Uterus (tissue), 4 donors: ENCODE data around the gene ANKRD33B. TPM values are rescaled to one million over a fixed set of nuclear protein-coding genes. Genes with fewer than 3 reads are reported as not detected.

Source experiments
- DNase-seq, 2 donors: peaks; one replicate each; pipeline ENCODE4 v3.0.0-alpha.2; 2019 to 2020
- H3K27ac ChIP-seq, 2 donors: fragments of 200-600 bp; sonication (generic); 1 replicate in 1 of 2; 2 replicates in 1 of 2; pipeline ENCODE4 v1.5.1; 2016 to 2018
- H3K27me3 ChIP-seq, 2 donors: fragments of 200-600 bp; sonication (generic); one replicate each; pipeline ENCODE4 v1.5.1; 2018 to 2019; ENCODE audit warnings: control low read depth in 1 of 2
- H3K36me3 ChIP-seq, 2 donors: fragments of 200-600 bp; sonication (generic); one replicate each; pipeline ENCODE4 v1.5.1; 2019; ENCODE audit warnings: control low read depth in 1 of 2
- H3K4me1 ChIP-seq, 2 donors: fragments of 200-600 bp; sonication (generic); one replicate each; pipeline ENCODE4 v1.5.1; 2018 to 2019; ENCODE audit warnings: control low read depth in 1 of 2
- H3K4me3 ChIP-seq, 2 donors: fragments of 200-600 bp; sonication (generic); 1 replicate in 1 of 2; 2 replicates in 1 of 2; pipeline ENCODE4 v1.5.1; 2018 to 2019; ENCODE audit warnings: mild to moderate bottlenecking in 1 of 2
- H3K9me3 ChIP-seq, 2 donors: fragments of 200-600 bp; sonication (generic); one replicate each; pipeline ENCODE4 v1.5.1; 2019; ENCODE audit warnings: control low read depth in 1 of 2
- POLR2A ChIP-seq, 2 donors: fragments of 450-650 bp; IDR thresholded peaks; one replicate each; pipeline ENCODE4 v1.6.1; 2016; ENCODE audit warnings: antibody characterized with exemption in 2 of 2, mild to moderate bottlenecking in 1 of 2, moderate library complexity in 1 of 2
- intact Hi-C: fragments of 100-400 bp; cut with DNase I; formaldehyde crosslinking; loops from one replicate; pipeline ENCODE4 v1.15.1; 2023; ENCODE audit warnings: low total_unique reads
- total RNA-seq, 4 donors: library from RNA; depleted of rRNA in 3 of 4; stranded (reverse); fragments of >200 nt in 3 of 4; gene quantifications; one replicate each; pipeline versions ENCODE4 v1.1.0 to v1.2.4, GENCODE V29; 2014 to 2023
- TF ChIP-seq, protein P1 (sequence below), 4 experiments: fragments of 200-600 bp in 2 of 4; fragments of 450-650 bp in 2 of 4; sonication (generic) in 2 of 4; IDR thresholded peaks; one replicate each; pipeline ENCODE4 v1.5.1; 2016 to 2019; ENCODE audit warnings: antibody characterized with exemption in 4 of 4, mild to moderate bottlenecking in 2 of 4, moderate library complexity in 1 of 4
- donor health status: DM: yes; HTN: yes; CAD: no.

Gene ANKRD33B
- total RNA-seq, 4 donors from 2014 or later, result 2.1 to 24.1 (median 7.6) TPM

- Histone ChIP-seq H3K27ac (no peak overlapping the region), H3K4me1 (no peaks in the 10 kb centered on the region), H3K27me3 (no peaks in the 10 kb centered on the region), H3K4me3 (no peak overlapping the region), H3K9me3 (no peaks in the 10 kb centered on the region), H3K36me3 (no peaks in the 10 kb centered on the region)
- intact Hi-C loops, result no loop called here
- no peak for TF ChIP-seq POLR2A (IDR thresholded peaks at IDR 0.05)
- TF ChIP-seq, protein P1, sequence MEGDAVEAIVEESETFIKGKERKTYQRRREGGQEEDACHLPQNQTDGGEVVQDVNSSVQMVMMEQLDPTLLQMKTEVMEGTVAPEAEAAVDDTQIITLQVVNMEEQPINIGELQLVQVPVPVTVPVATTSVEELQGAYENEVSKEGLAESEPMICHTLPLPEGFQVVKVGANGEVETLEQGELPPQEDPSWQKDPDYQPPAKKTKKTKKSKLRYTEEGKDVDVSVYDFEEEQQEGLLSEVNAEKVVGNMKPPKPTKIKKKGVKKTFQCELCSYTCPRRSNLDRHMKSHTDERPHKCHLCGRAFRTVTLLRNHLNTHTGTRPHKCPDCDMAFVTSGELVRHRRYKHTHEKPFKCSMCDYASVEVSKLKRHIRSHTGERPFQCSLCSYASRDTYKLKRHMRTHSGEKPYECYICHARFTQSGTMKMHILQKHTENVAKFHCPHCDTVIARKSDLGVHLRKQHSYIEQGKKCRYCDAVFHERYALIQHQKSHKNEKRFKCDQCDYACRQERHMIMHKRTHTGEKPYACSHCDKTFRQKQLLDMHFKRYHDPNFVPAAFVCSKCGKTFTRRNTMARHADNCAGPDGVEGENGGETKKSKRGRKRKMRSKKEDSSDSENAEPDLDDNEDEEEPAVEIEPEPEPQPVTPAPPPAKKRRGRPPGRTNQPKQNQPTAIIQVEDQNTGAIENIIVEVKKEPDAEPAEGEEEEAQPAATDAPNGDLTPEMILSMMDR (IDR thresholded peaks at IDR 0.05), result no peak
- no peak for DNase-seq
These were observed 110.2 kb downstream of the ANKRD33B start for GRCh38 chr5:10674096-10674495.

DNA sequence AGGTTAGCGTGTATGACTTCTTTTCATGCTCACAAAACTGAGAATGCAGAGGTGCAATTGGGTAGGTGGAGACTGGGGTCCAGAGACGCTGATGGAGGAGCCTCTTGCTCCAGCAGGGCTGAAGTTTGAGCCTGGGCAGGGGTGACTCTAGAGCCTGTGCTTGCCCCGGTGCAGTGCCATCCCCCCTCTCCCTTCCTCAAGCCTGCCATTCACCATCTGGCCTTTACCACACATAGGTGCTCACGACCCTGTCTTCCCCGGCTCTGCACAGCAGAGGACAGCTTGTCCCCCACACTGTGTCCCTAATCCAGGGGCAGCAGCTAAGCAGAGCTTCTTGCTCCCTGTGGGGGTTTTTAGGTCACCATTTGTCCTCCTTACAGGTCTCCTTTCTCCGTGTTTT lies 110.7 kb downstream of the ANKRD33B start:
- TF ChIP-seq, protein P1 (IDR thresholded peaks at IDR 0.05), result no peak
- TF ChIP-seq POLR2A (IDR thresholded peaks at IDR 0.05), result no peak
- Histone ChIP-seq H3K36me3 (no peaks in the 10 kb centered on the region), H3K27ac (no peak overlapping the region), H3K9me3 (no peaks in the 10 kb centered on the region), H3K27me3 (no peaks in the 10 kb centered on the region), H3K4me1 (no peaks in the 10 kb centered on the region), H3K4me3 (no peak overlapping the region)
- DNase-seq, result no peak
- intact Hi-C loops, result no loop called here

DNA sequence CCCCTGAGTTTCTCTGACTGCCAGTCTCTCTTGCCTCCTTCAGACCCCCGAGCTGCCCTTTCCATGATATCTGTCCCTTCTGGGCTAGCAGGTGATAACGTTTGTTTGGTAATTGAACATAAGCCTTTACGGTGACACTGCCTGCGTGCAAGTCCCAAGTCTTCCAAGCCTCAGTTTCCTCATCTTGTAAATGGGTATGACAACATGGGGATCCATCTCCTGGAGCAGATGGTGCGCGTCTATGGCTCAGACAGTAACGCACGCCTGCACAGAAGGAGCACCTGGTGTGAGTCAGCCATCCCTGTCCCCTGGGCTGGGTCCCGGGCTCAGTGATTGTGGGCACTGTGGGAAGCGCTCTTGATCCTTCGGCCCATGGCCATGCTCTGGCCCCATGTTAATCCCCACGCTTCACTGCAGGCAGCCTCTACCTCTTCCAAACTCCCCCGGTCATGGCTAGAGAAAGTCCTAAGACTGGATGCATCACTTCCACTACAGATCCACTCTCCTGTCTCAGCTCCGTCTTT lies 111.4 kb downstream of the ANKRD33B start:
- no peak overlapping the region for H3K27ac ChIP-seq
- no peaks in the 10 kb centered on the region for H3K9me3 ChIP-seq
- no peak overlapping the region for H3K4me3 ChIP-seq
- H3K36me3 ChIP-seq, result no peaks in the 10 kb centered on the region
- TF ChIP-seq, protein P1 (IDR thresholded peaks at IDR 0.05), result no peak
- no peak for TF ChIP-seq POLR2A (IDR thresholded peaks at IDR 0.05)
- intact Hi-C loops, result no loop called here
- no peaks in the 10 kb centered on the region for H3K4me1 ChIP-seq
- H3K27me3 ChIP-seq, result no peaks in the 10 kb centered on the region
- no peak for DNase-seq

DNA sequence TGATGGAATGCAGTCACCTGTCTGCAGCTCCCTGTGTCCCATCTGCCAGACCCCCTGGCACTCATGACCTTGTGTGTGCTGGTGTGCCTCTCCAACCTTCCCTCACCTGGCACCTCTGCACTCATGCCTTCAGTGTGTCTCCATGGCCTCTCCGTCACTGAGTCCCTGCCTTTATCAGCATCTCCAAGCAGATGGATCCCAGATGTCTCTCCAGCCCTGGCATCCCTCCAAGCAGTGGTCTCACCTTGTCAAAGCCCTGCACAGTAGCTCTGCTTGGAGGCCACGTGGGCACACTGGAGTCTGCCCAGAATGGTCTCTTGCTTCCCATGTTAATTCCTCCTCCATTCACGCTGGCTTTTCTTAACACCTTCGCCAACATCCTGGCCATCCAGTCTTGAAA lies 112.4 kb downstream of the ANKRD33B start:
- no peak overlapping the region for H3K4me3 ChIP-seq
- no peaks in the 10 kb centered on the region for H3K4me1 ChIP-seq
- no peak for TF ChIP-seq POLR2A (IDR thresholded peaks at IDR 0.05)
- TF ChIP-seq, protein P1 (IDR thresholded peaks at IDR 0.05), result no peak
- no peak overlapping the region for H3K27ac ChIP-seq
- no peaks in the 10 kb centered on the region for H3K36me3 ChIP-seq
- no peaks in the 10 kb centered on the region for H3K9me3 ChIP-seq
- intact Hi-C loops, result no loop called here
- no peak for DNase-seq
- H3K27me3 ChIP-seq, result no peaks in the 10 kb centered on the region

DNA sequence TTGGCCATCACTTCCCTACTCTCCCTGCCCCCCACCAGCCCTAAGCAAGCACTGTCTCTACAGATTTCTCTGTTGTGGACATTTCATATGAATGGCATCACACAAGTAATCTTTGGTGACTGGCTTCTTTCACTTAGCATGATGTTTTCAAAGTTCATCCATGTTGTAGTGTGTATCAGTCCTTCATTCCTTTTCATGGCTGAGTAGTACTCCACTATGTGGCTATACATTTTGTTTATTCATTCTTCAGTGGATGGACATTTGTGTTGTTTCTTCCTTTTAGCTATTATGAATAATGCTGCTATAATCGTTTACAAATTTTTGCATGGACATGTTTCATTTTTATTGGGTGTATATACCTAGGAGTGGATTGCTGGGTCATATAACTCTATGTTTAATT lies 113.1 kb downstream of the ANKRD33B start:
- no peak for TF ChIP-seq POLR2A (IDR thresholded peaks at IDR 0.05)
- TF ChIP-seq, protein P1 (IDR thresholded peaks at IDR 0.05), result no peak
- intact Hi-C loops, result no loop called here
- Histone ChIP-seq H3K4me3 (no peak overlapping the region), H3K36me3 (no peaks in the 10 kb centered on the region), H3K9me3 (no peaks in the 10 kb centered on the region), H3K4me1 (no peaks in the 10 kb centered on the region), H3K27me3 (no peaks in the 10 kb centered on the region), H3K27ac (no peak overlapping the region)
- DNase-seq, result no peak
